ENCODE data around the gene CLN5.

DNA sequence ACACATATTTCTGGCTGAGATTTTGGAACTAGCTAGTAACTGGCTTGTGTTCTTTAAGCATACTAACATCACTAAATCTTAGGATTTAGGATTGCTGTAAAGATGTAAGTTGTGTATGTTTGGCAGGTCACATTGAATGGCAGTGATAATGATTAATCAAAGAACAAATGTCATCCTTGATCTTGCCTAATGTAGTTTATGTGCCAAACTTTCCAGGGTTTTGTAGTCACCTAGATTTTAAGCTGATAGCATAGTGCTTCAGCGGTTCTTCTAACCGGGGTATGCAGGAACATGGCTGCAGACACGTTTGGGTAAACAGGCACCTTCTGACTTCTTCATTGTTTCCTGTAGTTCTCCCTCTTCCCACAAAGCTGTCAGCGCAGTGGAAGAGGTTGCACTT lies 9.7 kb downstream of the CLN5 start:
- no peak for TF ChIP-seq POLR2A (IDR thresholded peaks at IDR 0.05)
- TF ChIP-seq, protein P1, sequence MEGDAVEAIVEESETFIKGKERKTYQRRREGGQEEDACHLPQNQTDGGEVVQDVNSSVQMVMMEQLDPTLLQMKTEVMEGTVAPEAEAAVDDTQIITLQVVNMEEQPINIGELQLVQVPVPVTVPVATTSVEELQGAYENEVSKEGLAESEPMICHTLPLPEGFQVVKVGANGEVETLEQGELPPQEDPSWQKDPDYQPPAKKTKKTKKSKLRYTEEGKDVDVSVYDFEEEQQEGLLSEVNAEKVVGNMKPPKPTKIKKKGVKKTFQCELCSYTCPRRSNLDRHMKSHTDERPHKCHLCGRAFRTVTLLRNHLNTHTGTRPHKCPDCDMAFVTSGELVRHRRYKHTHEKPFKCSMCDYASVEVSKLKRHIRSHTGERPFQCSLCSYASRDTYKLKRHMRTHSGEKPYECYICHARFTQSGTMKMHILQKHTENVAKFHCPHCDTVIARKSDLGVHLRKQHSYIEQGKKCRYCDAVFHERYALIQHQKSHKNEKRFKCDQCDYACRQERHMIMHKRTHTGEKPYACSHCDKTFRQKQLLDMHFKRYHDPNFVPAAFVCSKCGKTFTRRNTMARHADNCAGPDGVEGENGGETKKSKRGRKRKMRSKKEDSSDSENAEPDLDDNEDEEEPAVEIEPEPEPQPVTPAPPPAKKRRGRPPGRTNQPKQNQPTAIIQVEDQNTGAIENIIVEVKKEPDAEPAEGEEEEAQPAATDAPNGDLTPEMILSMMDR (IDR thresholded peaks at IDR 0.05), result no peak
